Esophagus muscularis mucosa (tissue), 4 donors: ENCODE results near the gene PGAM2.

Experiments
- CTCF ChIP-seq, 3 experiments: fragments of 200-600 bp in 2 of 3; fragments of 450-650 bp in 1 of 3; sonication (generic) in 2 of 3; IDR thresholded peaks; one replicate each; pipeline ENCODE4 v1.5.1; 2017 to 2019; ENCODE audit warnings: antibody characterized with exemption in 3 of 3, mild to moderate bottlenecking in 2 of 3, moderate library complexity in 1 of 3
- EP300 ChIP-seq: sonication (generic); formaldehyde crosslinking; IDR thresholded peaks from one replicate; pipeline ENCODE4 v1.6.1; 2017; ENCODE audit warnings: antibody characterized with exemption
- POLR2A ChIP-seq: fragments of 450-650 bp; IDR thresholded peaks from one replicate; pipeline ENCODE4 v1.6.1; 2017; ENCODE audit warnings: antibody characterized with exemption, moderate library complexity, mild to moderate bottlenecking, low read depth
- POLR2AphosphoS5 ChIP-seq, 2 donors: sonication (generic); formaldehyde crosslinking; IDR thresholded peaks; one replicate each; pipeline ENCODE4 v1.6.1; 2017; ENCODE audit warnings: antibody characterized with exemption in 2 of 2

GRCh38 chr7:44107116-44107960 lies 42.0 kb upstream of the PGAM2 start:
- no peak for TF ChIP-seq CTCF (IDR thresholded peaks at IDR 0.05)
- TF ChIP-seq POLR2A: no peak
- no peak for TF ChIP-seq POLR2AphosphoS5 (IDR thresholded peaks at IDR 0.05)
- TF ChIP-seq EP300: no peak
